Measurements from ENCODE around the gene FNIP2.

DNA sequence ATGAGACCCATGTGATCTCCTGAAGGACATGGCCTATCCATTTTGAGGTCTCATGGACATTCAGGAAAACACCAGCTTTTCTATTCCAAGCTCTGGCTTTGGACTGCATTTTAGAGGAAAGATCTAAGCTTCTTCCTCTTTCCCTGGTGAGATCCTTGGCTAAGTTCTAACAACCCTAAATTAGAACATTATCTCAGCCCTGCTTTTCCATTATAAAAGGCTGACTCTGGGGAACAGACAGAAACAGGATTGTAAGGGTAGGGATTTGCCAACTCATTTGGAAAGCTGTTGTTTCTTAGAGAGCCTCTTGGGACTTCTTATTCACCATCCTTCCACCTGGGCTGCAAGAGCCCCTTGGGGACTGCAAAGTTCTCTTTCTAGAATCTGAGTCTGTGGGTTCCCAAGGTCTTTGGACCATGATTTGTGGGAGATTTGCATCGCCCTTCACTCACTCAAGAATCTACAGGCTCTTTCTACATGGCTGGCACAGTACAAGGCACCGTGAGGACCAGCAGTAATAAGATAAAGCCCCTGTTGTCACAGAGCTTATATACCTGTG lies 146.9 kb downstream of the FNIP2 start:
- no peak for TF ChIP-seq POLR2A (IDR thresholded peaks at IDR 0.05)
- TF ChIP-seq, protein P1, sequence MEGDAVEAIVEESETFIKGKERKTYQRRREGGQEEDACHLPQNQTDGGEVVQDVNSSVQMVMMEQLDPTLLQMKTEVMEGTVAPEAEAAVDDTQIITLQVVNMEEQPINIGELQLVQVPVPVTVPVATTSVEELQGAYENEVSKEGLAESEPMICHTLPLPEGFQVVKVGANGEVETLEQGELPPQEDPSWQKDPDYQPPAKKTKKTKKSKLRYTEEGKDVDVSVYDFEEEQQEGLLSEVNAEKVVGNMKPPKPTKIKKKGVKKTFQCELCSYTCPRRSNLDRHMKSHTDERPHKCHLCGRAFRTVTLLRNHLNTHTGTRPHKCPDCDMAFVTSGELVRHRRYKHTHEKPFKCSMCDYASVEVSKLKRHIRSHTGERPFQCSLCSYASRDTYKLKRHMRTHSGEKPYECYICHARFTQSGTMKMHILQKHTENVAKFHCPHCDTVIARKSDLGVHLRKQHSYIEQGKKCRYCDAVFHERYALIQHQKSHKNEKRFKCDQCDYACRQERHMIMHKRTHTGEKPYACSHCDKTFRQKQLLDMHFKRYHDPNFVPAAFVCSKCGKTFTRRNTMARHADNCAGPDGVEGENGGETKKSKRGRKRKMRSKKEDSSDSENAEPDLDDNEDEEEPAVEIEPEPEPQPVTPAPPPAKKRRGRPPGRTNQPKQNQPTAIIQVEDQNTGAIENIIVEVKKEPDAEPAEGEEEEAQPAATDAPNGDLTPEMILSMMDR (IDR thresholded peaks at IDR 0.05), result no peak

All from heart left ventricle (tissue), 13 donors.